Mucosa of descending colon (tissue), 3 donors: ENCODE results near the gene ZNF484. TPM values are rescaled to one million over a fixed set of nuclear protein-coding genes. Genes with fewer than 3 reads are reported as not detected.
"Not testable (repeated sequence)": the region's sequence is repeated elsewhere in the genome, so short reads cannot be mapped to it uniquely, and the experiment has no call there.

Experiments
- ATAC-seq: fragments of 200-7000 bp; cut with Tn5 transposase; one replicate; pipeline ENCODE4 v1.9.1; 2020; ENCODE audit warnings: mild to moderate bottlenecking, moderate library complexity
- DNase-seq, 3 donors: peaks; one replicate each; pipeline ENCODE4 v3.0.0-alpha.2; 2020
- H3K36me3 ChIP-seq: fragments of 200-600 bp; one replicate; pipeline ENCODE4 v1.8.0; 2021; ENCODE audit warnings: low read depth, mild to moderate bottlenecking
- H3K4me1 ChIP-seq: fragments of 200-600 bp; one replicate; pipeline ENCODE4 v1.8.0; 2021; ENCODE audit warnings: low read depth, mild to moderate bottlenecking
- H3K4me3 ChIP-seq: fragments of 200-600 bp; one replicate; pipeline ENCODE4 v1.8.0; 2021; ENCODE audit warnings: mild to moderate bottlenecking
- H3K9me3 ChIP-seq: fragments of 200-600 bp; one replicate; pipeline ENCODE4 v1.8.0; 2021; ENCODE audit warnings: mild to moderate bottlenecking
- intact Hi-C, 2 donors: fragments of 100-400 bp; cut with DNase I in 1 of 2; cut with micrococcal nuclease in 1 of 2; formaldehyde crosslinking; loops; one replicate each; pipeline versions ENCODE4 v1.11.0 to v1.11.1; 2022; cut with DNase I, micrococcal nuclease
- long read RNA-seq, 2 donors: library from polyadenylated mRNA; unstranded; transcript quantifications; one replicate each; pipeline ENCODE4 v2.0.0, GENCODE V29; 2019 to 2021
- total RNA-seq, 3 donors: library from RNA; stranded (reverse); fragmentation: NEBNext Ultra II Directional in 2 of 3; extraction: Animal tissue kit (Norgen Biotek cat#: 25700) in 2 of 3; gene quantifications; one replicate each; pipeline versions ENCODE4 v1.2.1 to v1.2.4, GENCODE V29; 2021 to 2023
- TF ChIP-seq, protein P1 (sequence below): fragments of 200-600 bp; IDR thresholded peaks from one replicate; pipeline ENCODE4 v1.8.0; 2022; ENCODE audit warnings: antibody characterized with exemption, mild to moderate bottlenecking
- donor health status: DM: no; HTN: no; CAD: no; lungs with moderate emphysema.
- donor health status: DM: no; HTN: no; CAD: no.
- donor health status: DM: no; HTN: yes; CAD: no.

ZNF484 gene
- total RNA-seq, result 10 to 100 TPM in 1 of 3 donors, 1 to 10 TPM in 2; 5.0 to 10.9 (median 7.5) TPM
- long read RNA-seq, donor 1, partial matches to known transcripts, result 0 of 3 reads
- long read RNA-seq, donor 1, other reads (novel, unspliced or antisense), result 2 of 3 reads
- long read RNA-seq, donor 2, result 0 reads

GRCh38 chr9:92877531-92878430 is at the start of gene ZNF484:
Gene ZNF484 (minus strand): TSS chr9:92878038. CDS start chr9:92875029, 3,009 bp downstream.
- no peaks in the 10 kb centered on the region for H3K4me1 ChIP-seq
- no peaks in the 10 kb centered on the region for H3K36me3 ChIP-seq
- ATAC-seq, result peak; percentile 100
- intact Hi-C loops, result no loop called here
- peak within 1 kb of the TSS; percentile 42 for H3K4me3 ChIP-seq
- TF ChIP-seq, protein P1, sequence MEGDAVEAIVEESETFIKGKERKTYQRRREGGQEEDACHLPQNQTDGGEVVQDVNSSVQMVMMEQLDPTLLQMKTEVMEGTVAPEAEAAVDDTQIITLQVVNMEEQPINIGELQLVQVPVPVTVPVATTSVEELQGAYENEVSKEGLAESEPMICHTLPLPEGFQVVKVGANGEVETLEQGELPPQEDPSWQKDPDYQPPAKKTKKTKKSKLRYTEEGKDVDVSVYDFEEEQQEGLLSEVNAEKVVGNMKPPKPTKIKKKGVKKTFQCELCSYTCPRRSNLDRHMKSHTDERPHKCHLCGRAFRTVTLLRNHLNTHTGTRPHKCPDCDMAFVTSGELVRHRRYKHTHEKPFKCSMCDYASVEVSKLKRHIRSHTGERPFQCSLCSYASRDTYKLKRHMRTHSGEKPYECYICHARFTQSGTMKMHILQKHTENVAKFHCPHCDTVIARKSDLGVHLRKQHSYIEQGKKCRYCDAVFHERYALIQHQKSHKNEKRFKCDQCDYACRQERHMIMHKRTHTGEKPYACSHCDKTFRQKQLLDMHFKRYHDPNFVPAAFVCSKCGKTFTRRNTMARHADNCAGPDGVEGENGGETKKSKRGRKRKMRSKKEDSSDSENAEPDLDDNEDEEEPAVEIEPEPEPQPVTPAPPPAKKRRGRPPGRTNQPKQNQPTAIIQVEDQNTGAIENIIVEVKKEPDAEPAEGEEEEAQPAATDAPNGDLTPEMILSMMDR, result no peak
- H3K9me3 ChIP-seq, result no peaks in the 10 kb centered on the region
- peak; percentile 97 to 100 (median 98) for DNase-seq

DNA sequence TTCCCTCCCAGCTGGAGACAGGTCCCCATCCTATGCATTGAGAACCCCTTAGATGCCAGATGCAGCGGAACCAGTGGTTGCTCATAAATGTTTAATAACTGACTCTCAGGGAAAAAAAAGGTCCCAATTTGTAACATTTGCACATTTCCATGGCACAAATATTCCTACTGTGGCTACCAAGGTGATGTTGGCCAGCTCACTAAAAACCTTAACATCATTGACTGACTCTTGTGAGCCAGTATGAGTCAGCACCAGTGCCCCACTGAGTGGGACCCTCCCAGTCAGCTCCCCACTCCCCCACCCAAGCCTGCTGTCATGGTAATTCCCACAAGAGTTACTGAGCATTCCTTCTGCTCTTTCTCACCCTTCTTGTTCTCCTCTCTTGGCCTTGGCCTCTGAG is 42.6 kb upstream of the ZNF484 start:
- no peak for DNase-seq

GRCh38 chr9:92917176-92917800 is 39.5 kb upstream of the ZNF484 start:
- ATAC-seq, result no peak
- intact Hi-C loops, result no loop called here

More for the DNA sequence above, 42.6 kb upstream of the ZNF484 start:
- no peak overlapping the region for H3K4me3 ChIP-seq
- TF ChIP-seq, protein P1, result no peak
- no peaks in the 10 kb centered on the region for H3K4me1 ChIP-seq
- H3K9me3 ChIP-seq, result no peaks in the 10 kb centered on the region
- H3K36me3 ChIP-seq, result no peaks in the 10 kb centered on the region
- ATAC-seq, result no peak
- intact Hi-C loops, result no loop called here

GRCh38 chr9:92911511-92912475 is 34.0 kb upstream of the ZNF484 start:
- ATAC-seq (peak; percentile 11), DNase-seq (peak in 1 of 3 donors; percentile 25)
- Histone ChIP-seq H3K4me1 (no peaks in the 10 kb centered on the region), H3K36me3 (no peaks in the 10 kb centered on the region), H3K4me3 (no peak overlapping the region), H3K9me3 (no peaks in the 10 kb centered on the region)
- TF ChIP-seq, protein P1, result no peak
- intact Hi-C loops, result no loop called here

More at GRCh38 chr9:92917176-92917800, 39.5 kb upstream of the ZNF484 start:
- DNase-seq, result peak in 1 of 3 donors; percentile 9
- Histone ChIP-seq H3K36me3 (no peaks in the 10 kb centered on the region), H3K9me3 (no peaks in the 10 kb centered on the region), H3K4me3 (no peak overlapping the region), H3K4me1 (no peaks in the 10 kb centered on the region)
- TF ChIP-seq, protein P1, result no peak

GRCh38 chr9:92905137-92905536 is 27.3 kb upstream of the ZNF484 start:
- H3K9me3 ChIP-seq, DNase-seq, H3K4me1 ChIP-seq, intact Hi-C loops, H3K4me3 ChIP-seq, H3K36me3 ChIP-seq, ATAC-seq: not testable (repeated sequence)
